AG04450 (cell line): ENCODE results near the gene IGF2R. TPM values are rescaled to one million over a fixed set of nuclear protein-coding genes. Genes with fewer than 3 reads are reported as not detected.
A peak's percentile ranks its signal among the peaks of the same experiment; 100 is the strongest.

Source experiments
- CTCF ChIA-PET: fragments of 300-600, 350-600 bp; formaldehyde crosslinking; extraction: SDS; loops from one replicate; lab custom pipeline; 2022; ENCODE audit warnings: antibody characterized with exemption, inconsistent platforms; lab: Charles Lee
- POLR2A ChIA-PET: fragments of 350-600 bp; formaldehyde crosslinking; extraction: SDS; loops from one replicate; lab custom pipeline; 2021; ENCODE audit warnings: antibody characterized with exemption, inconsistent platforms; lab: Yijun Ruan, JAX
- DNase-seq: peaks from one replicate; pipeline ENCODE4 v3.0.0-alpha.2; 2011; ENCODE audit warnings: low read depth, low spot score
- H3K27ac ChIP-seq: one replicate; pipeline ENCODE4 v1.5.1; 2012; ENCODE audit warnings: low read depth, low read length, control low read depth
- H3K27me3 ChIP-seq: one replicate; pipeline ENCODE4 v1.6.0; 2012; ENCODE audit warnings: low read length; ENCODE audit not compliant: control insufficient read depth, insufficient read depth
- H3K4me3 ChIP-seq: 2 replicates; pipeline ENCODE4 v1.5.1; 2011; ENCODE audit warnings: mild to moderate bottlenecking, low read depth, low read length, control low read depth
- H3K9me3 ChIP-seq: 2 replicates; pipeline ENCODE4 v1.5.1; 2012; ENCODE audit warnings: low read length; ENCODE audit not compliant: control insufficient read depth, insufficient read depth
- CTCF ChIP-seq: IDR thresholded peaks from 2 replicates; pipeline ENCODE4 v1.5.1; 2011; ENCODE audit warnings: low read depth, low read length, control low read depth, inconsistent platforms
- polyA plus RNA-seq: library from polyadenylated mRNA; depleted of rRNA; stranded (reverse); fragments of >200 nt; gene quantifications from 2 replicates; pipeline ENCODE4 v1.2.3, GENCODE V29; 2011

Gene IGF2R
- polyA plus RNA-seq, 1 experiment: 40.9 TPM

- Histone ChIP-seq H3K27me3 (no peaks in the 10 kb centered on the region), H3K4me3 (no peak overlapping the region), H3K9me3 (no peaks in the 10 kb centered on the region), H3K27ac (no peak overlapping the region)
- no peak for DNase-seq
- ChIA-PET CTCF (interaction anchor here (0.7 to 3.2 kb wide), 4 partner anchors 9 to 377 kb away, joined by 5 to 13 read pairs (median 9); no protein-coding TSS in a partner anchor), POLR2A (no interaction called here)
- no peak for TF ChIP-seq CTCF
Measured at GRCh38 chr6:160078883-160079685, 110.2 kb downstream of the IGF2R start.

- CTCF ChIA-PET: interaction anchor here (0.7 to 1.8 kb wide), 3 partner anchors 9 to 376 kb away, joined by 5 to 12 read pairs (median 6); no protein-coding TSS in a partner anchor
- Histone ChIP-seq H3K9me3 (no peaks in the 10 kb centered on the region), H3K4me3 (no peak overlapping the region), H3K27ac (no peak overlapping the region), H3K27me3 (no peaks in the 10 kb centered on the region)
- POLR2A ChIA-PET: no interaction called here
- DNase-seq: no peak
- TF ChIP-seq CTCF: no peak
Measured at GRCh38 chr6:160079686-160080043, 110.8 kb downstream of the IGF2R start.

GRCh38 chr6:160080097-160080496 is 111.2 kb downstream of the IGF2R start:
- ChIA-PET CTCF (interaction anchor here (0.7 to 1.8 kb wide), 3 partner anchors 8 to 376 kb away, joined by 5 to 12 read pairs (median 6); no protein-coding TSS in a partner anchor), POLR2A (no interaction called here)
- H3K27ac ChIP-seq: peak overlapping the region; percentile 11
- H3K9me3 ChIP-seq: no peaks in the 10 kb centered on the region
- H3K27me3 ChIP-seq: no peaks in the 10 kb centered on the region
- no peak overlapping the region for H3K4me3 ChIP-seq
- no peak for DNase-seq
- TF ChIP-seq CTCF: no peak

- TF ChIP-seq CTCF: no peak
- H3K4me3 ChIP-seq: no peak overlapping the region
- H3K27me3 ChIP-seq: no peaks in the 10 kb centered on the region
- no peak for DNase-seq
- H3K27ac ChIP-seq: no peak overlapping the region
- no peaks in the 10 kb centered on the region for H3K9me3 ChIP-seq
- CTCF ChIA-PET: interaction anchor here (2.1 kb wide), 1 partner anchor 374 kb away, joined by 10 read pairs; no protein-coding TSS in a partner anchor
- POLR2A ChIA-PET: no interaction called here
Measured at GRCh38 chr6:160081398-160081797, 112.5 kb downstream of the IGF2R start.

GRCh38 chr6:160082627-160083026 is 113.7 kb downstream of the IGF2R start:
- CTCF ChIA-PET: interaction anchor here (2.1 kb wide), 1 partner anchor 373 kb away, joined by 10 read pairs; no protein-coding TSS in a partner anchor
- TF ChIP-seq CTCF: no peak
- POLR2A ChIA-PET: no interaction called here

More at GRCh38 chr6:160082627-160083026, 113.7 kb downstream of the IGF2R start:
- no peak for DNase-seq
- Histone ChIP-seq H3K27ac (no peak overlapping the region), H3K4me3 (no peak overlapping the region), H3K27me3 (no peaks in the 10 kb centered on the region), H3K9me3 (no peaks in the 10 kb centered on the region)
